SK-N-SH treated with all-trans-retinoic acid at 6 μM for 48 hours (cell line): ENCODE data around the gene HES5.

Source experiments
- ATAC-seq: fragments of 200-7000 bp; cut with Tn5 transposase; 3 replicates; pipeline ENCODE4 v1.9.1; 2020; ENCODE audit warnings: mild to moderate bottlenecking, moderate library complexity
- ARNTL ChIP-seq: fragments of 450-650 bp; formaldehyde crosslinking; IDR thresholded peaks from 2 replicates; pipeline ENCODE4 v1.5.0; 2020; ENCODE audit warnings: low read depth, mild to moderate bottlenecking, moderate library complexity, borderline replicate concordance
- BACH2 ChIP-seq: fragments of 250-450 bp; sonication (Bioruptor Pico); IDR thresholded peaks from 2 replicates; pipeline ENCODE4 v1.9.0; 2021; ENCODE audit warnings: mild to moderate bottlenecking, borderline replicate concordance
- CSDC2 ChIP-seq: fragments of 250-450 bp; sonication (Bioruptor Pico); IDR thresholded peaks from 2 replicates; pipeline ENCODE4 v1.5.0; 2020; ENCODE audit warnings: mild to moderate bottlenecking, moderate library complexity
- CSRNP3 ChIP-seq: fragments of 250-450 bp; sonication (Bioruptor Pico); IDR thresholded peaks from 2 replicates; pipeline ENCODE4 v1.5.1; 2021; ENCODE audit warnings: mild to moderate bottlenecking, moderate library complexity
- ESRRG ChIP-seq: fragments of 250-450 bp; sonication (Bioruptor Pico); IDR thresholded peaks from 2 replicates; pipeline ENCODE4 v1.6.1; 2021; ENCODE audit warnings: mild to moderate bottlenecking
- GLIS3 ChIP-seq: fragments of 250-450 bp; sonication (Bioruptor Pico); IDR thresholded peaks from 2 replicates; pipeline ENCODE4 v1.5.0; 2020; ENCODE audit warnings: mild to moderate bottlenecking, moderate library complexity
- ISL1 ChIP-seq: fragments of 250-450 bp; sonication (Bioruptor Pico); IDR thresholded peaks from 2 replicates; pipeline ENCODE4 v2.1.2; 2022; ENCODE audit warnings: mild to moderate bottlenecking, moderate library complexity
- OSR1 ChIP-seq: fragments of 250-450 bp; sonication (Bioruptor Pico); IDR thresholded peaks from 2 replicates; pipeline ENCODE4 v1.8.0; 2022; ENCODE audit warnings: moderate library complexity, mild to moderate bottlenecking, inconsistent platforms
- PATZ1 ChIP-seq: fragments of 250-450 bp; sonication (Bioruptor Pico); IDR thresholded peaks from 2 replicates; pipeline ENCODE4 v1.8.0; 2020; ENCODE audit warnings: mild to moderate bottlenecking, moderate library complexity, borderline replicate concordance
- POU6F1 ChIP-seq: fragments of 250-450 bp; sonication (Bioruptor Pico); IDR thresholded peaks from 2 replicates; pipeline ENCODE4 v1.8.0; 2021; ENCODE audit warnings: low read depth, mild to moderate bottlenecking, moderate library complexity, borderline replicate concordance
- PPARA ChIP-seq: fragments of 250-450 bp; sonication (Bioruptor Pico); IDR thresholded peaks from 2 replicates; pipeline ENCODE4 v1.5.0; 2020; ENCODE audit warnings: mild to moderate bottlenecking, borderline replicate concordance
- RARB ChIP-seq: fragments of 250-450 bp; sonication (Bioruptor Pico); IDR thresholded peaks from 2 replicates; pipeline ENCODE4 v1.8.0; 2021; ENCODE audit warnings: mild to moderate bottlenecking, moderate library complexity
- SNAI2 ChIP-seq: fragments of 250-450 bp; sonication (Bioruptor Pico); IDR thresholded peaks from 2 replicates; pipeline ENCODE4 v1.5.0; 2020; ENCODE audit warnings: mild to moderate bottlenecking, moderate library complexity
- TCF4 ChIP-seq: fragments of 250-450 bp; sonication (Bioruptor Pico); IDR thresholded peaks from 2 replicates; pipeline ENCODE4 v1.8.0; 2021; ENCODE audit warnings: mild to moderate bottlenecking, moderate library complexity, borderline replicate concordance
- TOX ChIP-seq: fragments of 250-450 bp; sonication (Bioruptor Pico); IDR thresholded peaks from 2 replicates; pipeline ENCODE4 v1.8.0; 2021; ENCODE audit warnings: mild to moderate bottlenecking, moderate library complexity, borderline replicate concordance
- TSHZ2 ChIP-seq: fragments of 250-450 bp; sonication (Bioruptor Pico); IDR thresholded peaks from 2 replicates; pipeline ENCODE4 v1.5.0; 2020; ENCODE audit warnings: mild to moderate bottlenecking, moderate library complexity
- ZC3H10 ChIP-seq: fragments of 250-450 bp; sonication (Bioruptor Pico); IDR thresholded peaks from 2 replicates; pipeline ENCODE4 v1.5.1; 2021; ENCODE audit warnings: mild to moderate bottlenecking, moderate library complexity
- ZFP3 ChIP-seq: fragments of 250-450 bp; sonication (Bioruptor Pico); IDR thresholded peaks from 2 replicates; pipeline ENCODE4 v1.5.0; 2020; ENCODE audit warnings: mild to moderate bottlenecking, moderate library complexity
- ZFP30 ChIP-seq: fragments of 450-650 bp; formaldehyde crosslinking; IDR thresholded peaks from 2 replicates; pipeline ENCODE4 v1.5.0; 2022; ENCODE audit warnings: mild to moderate bottlenecking, moderate library complexity
- ZNF565 ChIP-seq: fragments of 450-650 bp; formaldehyde crosslinking; conservative IDR thresholded peaks from 2 replicates; pipeline ENCODE4 v1.5.0; 2020; ENCODE audit warnings: low read depth, mild to moderate bottlenecking, moderate library complexity
- ZNF70 ChIP-seq: fragments of 450-650 bp; formaldehyde crosslinking; IDR thresholded peaks from 2 replicates; pipeline ENCODE4 v1.5.0; 2020; ENCODE audit warnings: mild to moderate bottlenecking, moderate library complexity
- ZNF8 ChIP-seq: fragments of 450-650 bp; formaldehyde crosslinking; IDR thresholded peaks from 2 replicates; pipeline ENCODE4 v1.5.0; 2020; ENCODE audit warnings: mild to moderate bottlenecking, moderate library complexity
- TF ChIP-seq, protein P1 (sequence below): fragments of 250-450 bp; sonication (Bioruptor Pico); IDR thresholded peaks from 2 replicates; pipeline ENCODE4 v1.5.1; 2020; ENCODE audit warnings: low read depth, mild to moderate bottlenecking, moderate library complexity

Gene HES5

GRCh38 chr1:2526824-2527555 is 3.1 kb downstream of the HES5 start (continued):
- TF ChIP-seq, protein P1, sequence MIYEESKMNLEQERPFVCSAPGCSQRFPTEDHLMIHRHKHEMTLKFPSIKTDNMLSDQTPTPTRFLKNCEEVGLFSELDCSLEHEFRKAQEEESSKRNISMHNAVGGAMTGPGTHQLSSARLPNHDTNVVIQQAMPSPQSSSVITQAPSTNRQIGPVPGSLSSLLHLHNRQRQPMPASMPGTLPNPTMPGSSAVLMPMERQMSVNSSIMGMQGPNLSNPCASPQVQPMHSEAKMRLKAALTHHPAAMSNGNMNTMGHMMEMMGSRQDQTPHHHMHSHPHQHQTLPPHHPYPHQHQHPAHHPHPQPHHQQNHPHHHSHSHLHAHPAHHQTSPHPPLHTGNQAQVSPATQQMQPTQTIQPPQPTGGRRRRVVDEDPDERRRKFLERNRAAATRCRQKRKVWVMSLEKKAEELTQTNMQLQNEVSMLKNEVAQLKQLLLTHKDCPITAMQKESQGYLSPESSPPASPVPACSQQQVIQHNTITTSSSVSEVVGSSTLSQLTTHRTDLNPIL (CRISPR knock-in tag): no peak
- TF ChIP-seq CSDC2 (CRISPR knock-in tag): no peak
- no peak for TF ChIP-seq PPARA (CRISPR knock-in tag)
- TF ChIP-seq PATZ1: no peak
- no peak for TF ChIP-seq GLIS3 (CRISPR knock-in tag)
- no peak for TF ChIP-seq RARB (CRISPR knock-in tag)
- no peak for TF ChIP-seq ZC3H10
- no peak for TF ChIP-seq ESRRG (CRISPR knock-in tag)
- TF ChIP-seq TOX (CRISPR knock-in tag): no peak

DNA sequence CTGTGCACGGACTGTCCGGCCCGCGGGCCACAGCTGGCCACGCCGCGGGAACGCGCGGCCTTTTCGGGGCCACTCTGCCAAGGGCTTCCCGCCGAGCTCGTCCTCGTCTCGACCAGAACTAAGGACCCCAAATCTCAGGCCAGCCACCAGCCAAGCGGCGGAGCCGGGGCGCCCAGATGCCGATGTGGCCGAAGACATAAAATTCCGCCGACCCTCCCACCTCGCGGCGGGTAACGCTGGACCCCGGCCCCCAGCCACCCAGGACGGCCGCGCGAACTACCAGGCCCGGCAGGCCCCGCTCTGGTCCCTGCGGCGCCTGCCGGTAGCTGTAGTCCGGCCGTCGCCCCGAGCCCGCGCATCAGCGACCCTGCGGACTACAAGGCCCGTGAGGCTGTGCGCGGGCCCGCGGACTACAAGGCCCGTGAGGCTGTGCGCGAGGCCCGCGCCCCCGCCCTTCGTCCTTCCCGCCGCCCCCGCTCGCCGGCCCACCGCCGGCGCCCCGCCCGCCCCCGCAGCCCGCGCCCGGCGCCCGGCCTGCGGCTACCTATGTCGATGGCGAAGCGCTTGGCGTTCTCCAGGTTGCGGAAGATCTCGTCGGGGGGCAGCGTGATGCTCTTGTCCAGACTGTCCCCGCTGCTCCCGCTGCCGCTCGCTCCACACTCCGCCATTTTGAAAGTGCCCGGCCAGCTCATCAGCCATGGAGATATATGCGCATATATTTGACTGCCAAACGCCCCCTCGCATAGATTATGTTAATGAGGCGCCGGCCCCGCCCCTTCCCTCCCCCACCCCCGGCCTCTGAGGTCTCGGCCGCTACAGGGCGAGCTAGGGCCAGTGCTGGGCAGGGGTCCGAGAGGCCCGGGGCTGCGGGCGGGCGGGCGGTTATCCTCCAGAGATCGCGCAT is 3.9 kb downstream of the HES5 start, which contains the start of gene PANK4:
Gene PANK4, minus strand, starts transcription at position 677 of the 904 bp plus-strand sequence. Its CDS starts 9 bp downstream, at position 668.
- TF ChIP-seq OSR1 (CRISPR knock-in tag) (no peak), CSRNP3 (no peak), TSHZ2 (CRISPR knock-in tag) (peak; percentile 98), ZC3H10 (no peak), ARNTL (CRISPR knock-in tag) (no peak), RARB (CRISPR knock-in tag) (no peak), ZFP3 (CRISPR knock-in tag) (peak; percentile 90), PATZ1 (no peak), PPARA (CRISPR knock-in tag) (no peak), TCF4 (CRISPR knock-in tag) (no peak), GLIS3 (CRISPR knock-in tag) (no peak), BACH2 (CRISPR knock-in tag) (no peak), CSDC2 (CRISPR knock-in tag) (peak; percentile 94), ZNF70 (CRISPR knock-in tag) (no peak), ESRRG (CRISPR knock-in tag) (no peak), ISL1 (no peak), SNAI2 (CRISPR knock-in tag) (peak; percentile 90), ZFP30 (CRISPR knock-in tag) (no peak), ZNF8 (CRISPR knock-in tag) (no peak), TOX (CRISPR knock-in tag) (no peak), POU6F1 (CRISPR knock-in tag) (no peak), ZNF565 (CRISPR knock-in tag) (no peak)
- TF ChIP-seq, protein P1 (CRISPR knock-in tag): no peak
- TF ChIP-seq, all 23 proteins: peak for 4
- peak; percentile 97 for ATAC-seq
